Ovary (tissue), 3 donors: ENCODE measurements around the gene FOXN1.

ENCODE experiments used
- EP300 ChIP-seq: sonication (generic); formaldehyde crosslinking; IDR thresholded peaks from one replicate; pipeline ENCODE4 v1.6.1; 2017; ENCODE audit warnings: antibody characterized with exemption
- POLR2A ChIP-seq: fragments of 450-650 bp; IDR thresholded peaks from one replicate; pipeline ENCODE4 v1.6.1; 2017; ENCODE audit warnings: antibody characterized with exemption, mild to moderate bottlenecking, moderate library complexity
- TF ChIP-seq, protein P1 (sequence below), 3 donors: fragments of 450-650 bp in 2 of 3; fragments of 200-600 bp in 1 of 3; IDR thresholded peaks; one replicate each; pipeline versions ENCODE4 v1.5.1 to v1.8.0; 2016 to 2022; ENCODE audit warnings: antibody characterized with exemption in 3 of 3, mild to moderate bottlenecking in 1 of 3
- donor health status: DM: no; HTN: no; CAD: no.

DNA sequence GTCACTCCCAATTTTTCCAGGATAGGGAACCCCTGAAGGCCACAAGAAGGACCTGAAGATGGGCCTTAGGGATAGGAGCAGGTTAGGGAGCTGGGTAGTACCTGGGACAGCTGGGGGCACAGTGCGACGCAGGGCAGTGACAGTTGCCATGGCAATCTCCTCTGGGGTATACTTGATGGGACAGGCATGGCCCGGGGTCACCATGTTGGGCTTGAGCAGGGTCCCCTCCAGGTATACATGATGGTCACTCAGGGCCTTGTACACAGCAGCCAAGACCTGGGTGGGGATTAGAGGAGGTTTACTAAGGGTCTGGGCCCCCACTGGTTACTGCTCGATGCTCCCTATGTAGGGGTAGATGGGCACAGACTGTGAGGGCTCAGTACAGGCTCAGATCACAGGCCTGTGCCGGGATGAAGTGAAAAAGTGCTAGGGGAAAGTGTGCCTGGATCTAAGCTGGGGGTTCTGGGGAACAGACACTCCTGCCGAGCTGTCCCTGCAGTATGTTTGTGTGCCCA is 67.9 kb downstream of the FOXN1 start:
- TF ChIP-seq, protein P1, sequence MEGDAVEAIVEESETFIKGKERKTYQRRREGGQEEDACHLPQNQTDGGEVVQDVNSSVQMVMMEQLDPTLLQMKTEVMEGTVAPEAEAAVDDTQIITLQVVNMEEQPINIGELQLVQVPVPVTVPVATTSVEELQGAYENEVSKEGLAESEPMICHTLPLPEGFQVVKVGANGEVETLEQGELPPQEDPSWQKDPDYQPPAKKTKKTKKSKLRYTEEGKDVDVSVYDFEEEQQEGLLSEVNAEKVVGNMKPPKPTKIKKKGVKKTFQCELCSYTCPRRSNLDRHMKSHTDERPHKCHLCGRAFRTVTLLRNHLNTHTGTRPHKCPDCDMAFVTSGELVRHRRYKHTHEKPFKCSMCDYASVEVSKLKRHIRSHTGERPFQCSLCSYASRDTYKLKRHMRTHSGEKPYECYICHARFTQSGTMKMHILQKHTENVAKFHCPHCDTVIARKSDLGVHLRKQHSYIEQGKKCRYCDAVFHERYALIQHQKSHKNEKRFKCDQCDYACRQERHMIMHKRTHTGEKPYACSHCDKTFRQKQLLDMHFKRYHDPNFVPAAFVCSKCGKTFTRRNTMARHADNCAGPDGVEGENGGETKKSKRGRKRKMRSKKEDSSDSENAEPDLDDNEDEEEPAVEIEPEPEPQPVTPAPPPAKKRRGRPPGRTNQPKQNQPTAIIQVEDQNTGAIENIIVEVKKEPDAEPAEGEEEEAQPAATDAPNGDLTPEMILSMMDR (IDR thresholded peaks at IDR 0.05), result no peak
- TF ChIP-seq POLR2A (no peak), EP300 (no peak)
